BJ (cell line): ENCODE data around the gene PACSIN2. TPM values are rescaled to one million over a fixed set of nuclear protein-coding genes. Genes with fewer than 3 reads are reported as not detected.

Source experiments
- CTCF ChIA-PET: fragments of 350-600 bp; formaldehyde crosslinking; extraction: SDS; loops from one replicate; lab custom pipeline; 2021; ENCODE audit warnings: antibody characterized with exemption, inconsistent platforms; lab: Yijun Ruan, JAX
- POLR2A ChIA-PET: fragments of 300-600 bp; sonication (Branson Sonifier 250); formaldehyde crosslinking; extraction: SDS; loops from one replicate; lab custom pipeline; 2021; ENCODE audit warnings: antibody characterized with exemption; lab: Charles Lee
- DNase-seq: peaks from one replicate; pipeline ENCODE4 v3.0.0-alpha.2; 2011; ENCODE audit warnings: low read depth
- H3K27me3 ChIP-seq: 2 replicates; pipeline ENCODE4 v1.6.0; 2011; ENCODE audit warnings: low read length; ENCODE audit not compliant: control insufficient read depth, insufficient read depth
- H3K36me3 ChIP-seq: 2 replicates; pipeline ENCODE4 v1.5.1; 2011; ENCODE audit warnings: low read length; ENCODE audit not compliant: control insufficient read depth, insufficient read depth
- H3K4me3 ChIP-seq: 2 replicates; pipeline ENCODE4 v1.5.1; 2011; ENCODE audit warnings: low read depth, mild to moderate bottlenecking, control low read depth, low read length
- CTCF ChIP-seq: IDR thresholded peaks from 2 replicates; pipeline ENCODE4 v1.5.1; 2011; ENCODE audit warnings: low read depth, mild to moderate bottlenecking, control low read depth, inconsistent platforms, low read length, moderate library complexity; ENCODE audit not compliant: insufficient read depth
- polyA plus RNA-seq: library from polyadenylated mRNA; depleted of rRNA; stranded (reverse); fragments of >200 nt; gene quantifications from 2 replicates; pipeline ENCODE4 v1.2.3, GENCODE V29; 2011

The PACSIN2 gene
- polyA plus RNA-seq, 1 experiment: 86.3 TPM

- Histone ChIP-seq H3K36me3 (no peaks in the 10 kb centered on the region), H3K27me3 (no peaks in the 10 kb centered on the region), H3K4me3 (no peak overlapping the region)
- ChIA-PET POLR2A (no interaction called here), CTCF (interaction anchor here (0.8 kb wide), 1 partner anchor 28 kb away, joined by 3 read pairs; no protein-coding TSS in a partner anchor)
- no peak for DNase-seq
- TF ChIP-seq CTCF: no peak
Measured at GRCh38 chr22:42932197-42932519, 82.8 kb downstream of the PACSIN2 start.

GRCh38 chr22:42931421-42932196 is 83.3 kb downstream of the PACSIN2 start:
- DNase-seq: no peak
- POLR2A ChIA-PET: no interaction called here
- no peaks in the 10 kb centered on the region for H3K27me3 ChIP-seq
- H3K4me3 ChIP-seq: no peak overlapping the region
- CTCF ChIA-PET: interaction anchor here (0.8 kb wide), 1 partner anchor 28 kb away, joined by 3 read pairs; no protein-coding TSS in a partner anchor
- no peaks in the 10 kb centered on the region for H3K36me3 ChIP-seq
- TF ChIP-seq CTCF: no peak

GRCh38 chr22:42930810-42931420 is 84.0 kb downstream of the PACSIN2 start:
- POLR2A ChIA-PET: no interaction called here
- Histone ChIP-seq H3K4me3 (no peak overlapping the region), H3K36me3 (no peaks in the 10 kb centered on the region), H3K27me3 (no peaks in the 10 kb centered on the region)
- no peak for TF ChIP-seq CTCF
- CTCF ChIA-PET: no interaction called here
- no peak for DNase-seq

- H3K27me3 ChIP-seq: no peaks in the 10 kb centered on the region
- no peak overlapping the region for H3K4me3 ChIP-seq
- ChIA-PET CTCF (interaction anchor here (0.9 kb wide), 1 partner anchor 15 kb away, joined by 3 read pairs; no protein-coding TSS in a partner anchor), POLR2A (no interaction called here)
- no peaks in the 10 kb centered on the region for H3K36me3 ChIP-seq
- no peak for DNase-seq
- TF ChIP-seq CTCF: no peak
Measured at GRCh38 chr22:42929838-42930155, 85.2 kb downstream of the PACSIN2 start.

GRCh38 chr22:42928969-42929837 is 85.7 kb downstream of the PACSIN2 start:
- DNase-seq: no peak
- no peak overlapping the region for H3K4me3 ChIP-seq
- no peaks in the 10 kb centered on the region for H3K27me3 ChIP-seq
- no peak for TF ChIP-seq CTCF
- H3K36me3 ChIP-seq: no peaks in the 10 kb centered on the region
- CTCF ChIA-PET: interaction anchor here (0.9 kb wide), 1 partner anchor 15 kb away, joined by 3 read pairs; no protein-coding TSS in a partner anchor
- POLR2A ChIA-PET: no interaction called here
